GM12892 (cell line): ENCODE data around the gene SORBS2.

Experiments
- POLR2A ChIP-seq: IDR thresholded peaks from 2 replicates; pipeline ENCODE4 v1.6.1; 2011; ENCODE audit warnings: low read depth, low read length, control low read depth
- POLR2AphosphoS5 ChIP-seq: IDR thresholded peaks from 2 replicates; pipeline ENCODE4 v1.6.1; 2011; ENCODE audit warnings: low read depth, low read length, control low read depth

DNA sequence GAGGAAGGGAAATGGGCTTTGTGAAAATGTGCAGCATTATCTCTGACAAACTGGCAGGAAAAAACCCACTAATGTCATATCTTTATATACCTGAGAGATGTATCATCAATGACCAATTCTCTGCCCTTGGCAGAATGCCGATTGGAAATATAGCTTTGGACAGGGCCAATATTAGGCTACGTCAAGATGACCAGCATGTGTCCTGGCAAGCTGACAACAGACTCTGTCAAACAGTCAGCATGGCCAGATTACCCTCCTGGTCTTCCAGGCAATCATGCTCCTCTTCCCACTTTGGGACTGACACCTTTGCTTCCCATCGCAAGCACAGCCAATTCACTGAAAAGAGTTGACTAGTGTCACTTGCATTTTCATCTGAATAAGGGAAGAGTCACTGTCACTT, 57.0 kb downstream of the SORBS2 start:
- TF ChIP-seq POLR2AphosphoS5, result no peak
- no peak for TF ChIP-seq POLR2A
